NCI-H1092 (cell line): Measurements from ENCODE around the gene ORMDL1.
A peak's percentile ranks its signal among the peaks of the same experiment; 100 is the strongest.
"Not testable (repeated sequence)": the region's sequence is repeated elsewhere in the genome, so short reads cannot be mapped to it uniquely, and the experiment has no call there.

Experiments
- DNase-seq: peaks from one replicate; lab custom pipeline; 2025; lab: John Stamatoyannopoulos, UW

The ORMDL1 gene

DNA sequence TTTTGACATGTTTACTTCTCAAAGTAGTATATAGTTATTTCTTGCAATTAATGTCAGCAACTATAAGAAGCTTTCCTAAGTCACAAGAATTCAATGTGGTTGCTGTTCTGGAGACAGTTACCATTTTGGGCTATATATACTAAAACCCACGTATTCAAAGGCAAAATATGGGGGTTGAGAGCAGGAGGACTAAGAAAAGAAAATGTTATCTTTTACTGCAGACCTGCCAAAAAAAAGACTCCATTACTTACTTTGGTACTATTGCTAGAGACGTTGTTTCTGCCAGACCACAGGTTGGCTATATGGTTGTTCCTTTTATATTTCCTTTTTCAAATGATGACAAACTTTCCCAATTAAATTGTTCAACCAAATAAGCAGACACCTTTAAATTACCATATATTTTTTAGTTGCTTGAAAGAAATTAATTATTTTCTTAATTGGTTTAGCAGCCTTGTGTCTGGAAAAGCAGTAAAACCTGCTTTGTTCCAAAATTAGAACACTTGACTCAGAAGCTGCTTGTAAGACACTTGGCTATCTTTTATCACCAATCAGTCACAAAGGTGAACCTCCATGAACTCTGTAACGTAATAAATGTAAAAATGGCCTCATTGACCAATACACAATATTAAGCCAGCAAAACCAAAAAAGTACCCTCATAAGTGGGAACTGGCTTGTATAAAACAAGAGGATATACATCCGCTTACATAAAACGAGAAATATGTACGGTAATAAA is 13.4 kb downstream of the ORMDL1 start:
- DNase-seq = no peak

DNA sequence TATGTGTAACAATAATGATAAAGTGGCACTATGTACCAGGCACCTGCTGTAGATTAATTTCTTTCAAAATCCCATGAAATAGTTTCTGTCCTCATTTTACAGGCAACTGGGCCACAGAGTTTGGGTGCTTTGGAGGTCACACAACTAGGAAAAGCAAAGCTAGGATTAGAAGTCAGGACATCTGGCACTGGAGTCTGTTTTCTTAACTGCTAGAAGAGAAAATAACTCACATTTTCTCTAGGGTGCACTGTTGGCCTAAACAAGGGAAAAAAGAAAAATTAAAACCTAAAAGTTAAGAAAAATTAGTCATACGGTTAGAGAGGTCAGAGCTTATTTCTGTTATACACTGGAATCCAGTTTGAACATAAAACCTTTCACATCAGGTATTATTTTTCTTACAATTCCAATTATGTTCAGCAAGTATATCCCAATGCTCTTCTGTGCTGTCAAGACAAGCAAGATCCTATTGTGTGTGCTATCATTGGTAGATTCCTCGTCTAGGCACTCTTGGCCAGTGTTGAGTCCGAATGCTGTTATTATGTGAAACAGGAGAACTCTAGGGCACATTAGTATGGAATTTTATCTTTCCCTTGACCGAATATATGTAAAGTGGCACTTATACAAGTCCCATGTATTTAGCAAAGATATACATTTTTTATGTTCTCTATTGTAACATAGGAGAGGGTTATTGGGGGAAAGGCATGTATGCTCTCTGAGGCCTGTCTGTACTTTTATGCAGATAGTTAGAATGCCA is 20.1 kb downstream of the ORMDL1 start:
- DNase-seq = no peak

DNA sequence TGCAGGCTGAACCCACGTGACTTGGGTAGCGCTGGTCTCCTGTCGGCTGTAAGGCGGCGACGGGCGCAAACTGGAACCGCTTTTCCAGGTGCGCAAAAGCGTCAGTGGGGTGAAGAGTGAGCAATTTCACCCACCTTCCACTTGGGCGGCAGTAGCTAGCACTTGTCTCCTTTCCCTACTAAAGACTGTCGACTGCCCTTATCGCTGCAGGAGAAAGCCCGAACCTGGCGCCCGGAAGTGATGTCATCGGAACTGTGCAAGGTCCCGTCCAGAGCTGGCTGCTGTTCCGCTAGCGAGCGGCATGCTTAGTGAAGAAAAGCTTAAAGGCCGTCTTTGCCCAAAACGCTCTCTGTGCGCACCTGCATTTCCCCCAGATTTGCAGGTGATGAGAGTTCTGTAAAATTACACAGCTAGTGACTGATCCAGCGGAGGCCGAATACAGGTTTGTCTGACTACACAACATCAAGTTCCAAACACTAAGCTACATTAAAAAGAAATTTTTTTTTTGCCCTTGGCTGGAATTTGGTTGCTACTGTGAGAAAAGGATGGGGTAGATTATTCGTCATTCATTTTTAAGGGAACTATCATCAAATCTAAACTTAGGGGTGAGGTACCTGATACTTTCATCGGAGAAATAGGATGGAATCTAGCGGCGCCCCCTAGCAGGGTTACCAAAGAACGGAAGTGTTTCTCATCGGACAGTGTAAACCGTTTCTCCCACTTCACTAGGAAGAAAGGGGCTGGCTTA is 21.4 kb downstream of the ORMDL1 start, which contains the start of gene OSGEPL1:
Gene OSGEPL1, minus strand, starts transcription at position 242 of the 748 bp plus-strand sequence. CDS start 1,152 bp downstream, outside the sequence.
- DNase-seq = peak; percentile 86

DNA sequence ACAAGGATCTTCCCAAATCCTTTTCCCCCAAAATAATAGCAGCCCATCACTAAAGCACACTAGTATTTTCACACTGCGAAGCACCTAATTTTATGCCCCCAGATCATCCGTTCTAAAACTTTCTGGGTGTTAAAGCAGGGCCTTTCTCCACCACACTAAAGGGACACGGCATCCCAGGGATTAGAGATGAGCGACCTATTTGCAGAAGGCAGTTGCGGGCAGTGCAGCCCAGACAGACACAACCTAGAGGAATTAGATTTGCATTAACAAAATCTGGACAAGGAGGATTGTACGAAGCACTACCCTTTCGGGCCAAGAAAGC is 21.9 kb downstream of the ORMDL1 start:
- no peak for DNase-seq

DNA sequence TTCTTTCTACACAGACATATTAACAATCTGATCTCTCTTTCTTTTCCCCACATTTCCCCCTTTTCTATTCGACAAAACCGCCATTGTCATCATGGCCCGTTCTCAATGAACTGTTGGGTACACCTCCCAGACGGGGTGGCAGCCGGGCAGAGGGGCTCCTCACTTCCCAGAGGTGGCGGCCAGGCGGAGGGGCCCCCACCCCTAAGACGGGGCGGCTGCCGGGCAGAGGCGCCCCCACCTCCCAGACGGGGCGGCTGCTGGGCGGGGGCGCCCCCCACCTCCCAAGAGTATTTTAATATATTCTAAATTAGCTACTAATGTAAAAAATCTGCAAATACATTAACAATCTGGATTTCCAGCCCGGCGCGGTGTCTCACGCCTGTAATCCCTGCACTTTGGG is 24.0 kb downstream of the ORMDL1 start:
- DNase-seq = not testable (repeated sequence)

DNA sequence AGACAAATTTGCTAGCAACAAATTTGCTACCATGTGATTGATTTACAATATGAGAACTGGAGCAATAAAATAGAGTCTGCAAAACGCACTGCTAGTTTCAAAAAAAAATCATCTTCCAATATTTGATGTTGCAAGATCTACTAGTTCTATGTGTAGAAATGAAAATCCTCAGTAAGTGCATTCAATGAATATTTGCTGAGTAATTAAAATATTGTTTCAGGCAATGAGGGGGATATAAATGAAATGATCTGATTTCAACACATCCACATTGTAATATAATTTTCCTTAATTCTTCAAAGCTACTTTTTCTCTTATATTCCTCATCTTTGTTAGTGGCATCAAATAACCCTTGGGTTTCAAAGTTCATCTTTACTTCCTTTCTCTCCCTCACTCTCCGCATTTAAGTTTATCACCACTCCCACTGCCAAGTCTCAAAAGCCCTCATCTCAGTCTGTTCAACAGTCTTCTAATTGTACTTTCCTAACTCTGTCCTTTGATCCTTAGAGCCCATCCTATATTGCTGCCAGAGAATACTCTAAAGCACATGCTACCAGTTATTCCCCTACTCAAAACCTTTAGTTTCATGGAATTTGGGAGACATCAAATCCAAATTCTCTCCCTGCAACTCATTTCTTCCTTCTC is 27.7 kb downstream of the ORMDL1 start:
- DNase-seq = no peak

DNA sequence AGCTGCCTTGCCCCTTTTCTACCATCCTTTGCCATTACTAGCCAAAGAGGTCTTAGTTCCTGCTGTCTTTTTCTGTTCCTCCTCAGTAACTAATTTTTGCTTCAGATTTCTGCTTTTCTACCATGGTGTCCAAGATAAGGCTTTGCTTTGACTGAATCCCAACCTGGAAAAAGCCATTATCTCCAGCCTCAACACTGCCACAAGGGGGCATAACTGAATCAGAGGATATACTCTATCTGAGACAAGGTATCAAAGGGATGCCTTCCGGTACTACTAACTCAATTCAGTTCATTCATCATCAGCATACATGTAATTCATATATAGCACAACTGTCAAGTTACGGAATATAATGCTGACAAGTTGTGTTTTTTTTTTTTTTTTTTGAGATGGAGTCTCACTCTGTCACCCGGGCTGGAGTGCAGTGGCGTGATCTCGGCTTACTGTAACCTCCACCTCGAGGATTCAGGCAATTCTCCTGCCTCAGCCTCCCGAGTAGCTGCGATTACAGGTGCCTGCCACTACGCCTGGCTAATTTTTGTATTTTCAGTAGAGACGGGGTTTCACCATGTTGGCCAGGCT is 33.0 kb downstream of the ORMDL1 start:
- DNase-seq = no peak

DNA sequence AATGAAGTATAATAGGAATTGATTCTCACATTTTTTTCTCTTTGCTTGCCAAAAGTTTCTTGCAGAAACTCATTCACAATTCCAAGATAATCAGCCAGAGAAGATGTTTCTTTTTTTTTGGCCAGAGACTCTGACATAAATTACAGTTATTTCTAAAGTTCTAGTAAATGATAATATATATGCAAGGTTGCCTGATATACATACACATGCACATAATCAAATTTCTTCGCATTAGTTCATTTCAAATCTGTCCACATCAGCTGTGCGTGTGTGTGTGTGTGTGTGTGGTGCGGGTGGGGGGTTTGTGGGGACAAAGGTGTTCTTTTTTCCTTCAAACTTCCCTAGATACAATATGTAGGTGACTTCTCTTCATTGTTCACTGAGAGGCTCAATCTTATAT is 54.7 kb downstream of the ORMDL1 start:
- DNase-seq = no peak

DNA sequence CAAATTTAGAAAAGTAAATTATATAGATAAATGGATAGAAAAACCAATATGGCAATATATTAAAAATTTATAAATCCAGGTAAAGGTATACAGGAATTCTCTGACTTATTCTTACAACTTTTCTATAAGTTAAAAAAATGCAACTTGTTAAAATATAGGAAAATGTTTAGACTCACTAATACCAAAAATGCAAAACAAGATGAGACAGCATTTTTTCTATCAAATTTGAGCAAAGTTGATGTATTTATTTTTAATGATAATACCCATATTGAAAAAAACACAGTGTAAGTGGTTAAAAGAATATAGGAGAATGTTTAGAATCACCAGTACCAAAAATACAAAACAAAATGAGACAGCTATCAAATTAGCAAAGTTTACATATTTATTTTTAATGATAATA is 57.3 kb downstream of the ORMDL1 start:
- no peak for DNase-seq

DNA sequence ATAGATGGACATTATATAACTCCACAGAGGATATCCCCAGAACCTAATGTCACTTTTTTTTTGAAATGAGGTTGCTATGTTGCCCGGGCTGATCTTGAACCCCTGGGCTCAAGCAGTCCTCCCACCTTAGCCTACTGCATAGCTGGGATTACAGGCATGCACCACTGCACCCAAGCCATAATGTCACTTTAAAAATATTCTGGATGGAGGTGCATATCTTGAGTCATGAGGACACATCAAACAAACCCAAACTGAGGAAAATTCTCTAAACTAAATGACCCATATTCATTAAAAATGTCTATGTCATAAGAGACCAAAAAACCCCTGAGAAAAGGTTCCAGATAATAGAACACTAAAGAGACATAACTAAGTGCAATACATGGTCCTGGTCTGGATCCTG is 57.9 kb downstream of the ORMDL1 start:
- no peak for DNase-seq

DNA sequence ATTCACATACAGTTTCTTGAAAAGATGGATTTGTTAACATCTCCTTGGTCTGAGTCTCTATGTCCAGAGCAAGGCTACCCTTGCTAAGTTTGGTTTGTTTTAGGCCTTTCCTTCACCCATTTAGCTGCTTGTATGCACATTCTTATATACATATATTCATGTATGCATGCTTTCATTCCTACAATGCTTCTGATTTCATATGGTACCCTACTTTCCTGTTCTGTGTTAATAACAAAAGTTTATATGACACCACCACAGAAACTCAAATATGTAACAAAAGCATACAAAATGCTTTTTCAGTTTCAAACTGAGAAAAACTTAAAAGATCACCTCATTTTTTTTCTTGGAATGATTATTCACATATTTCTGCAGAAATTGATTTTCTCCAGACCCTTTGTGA is 60.9 kb downstream of the ORMDL1 start:
- DNase-seq = no peak
